ENCODE data around the gene QRICH1. TPM values are rescaled to one million over a fixed set of nuclear protein-coding genes. Genes with fewer than 3 reads are reported as not detected.

The QRICH1 gene
- total and polyA plus RNA-seq, 12 donors, result 46.2 to 101 (median 78.9) TPM

GRCh38 chr3:48993834-48994233 is 100.0 kb downstream of the QRICH1 start:
- Histone ChIP-seq H3K27me3 (no peaks in the 10 kb centered on the region), H3K4me1 (replicated peaks in 1 of 2) (peaks cover 14 to 21% of the 10 kb centered on the region in 2 donors), H3K27ac (no peak overlapping the region), H3K4me3 (no peak overlapping the region), H3K36me3 (replicated peaks in 1 of 2) (peaks cover 0 to 11% of the 10 kb centered on the region in 2 donors), H3K9me3 (replicated peaks in 1 of 3) (no peaks in the 10 kb centered on the region)
- intact Hi-C loops (cut with DNase I), result no loop called here
- TF ChIP-seq CTCF (IDR thresholded peaks at IDR 0.05) (no peak), POLR2A (IDR thresholded peaks at IDR 0.05) (no peak)
- no peak for DNase-seq

GRCh38 chr3:48991851-48992545 is 101.9 kb downstream of the QRICH1 start:
- 70 to 77% (median 71%) methylated on average over 5 of the region's 5 CpGs for WGBS, 4 donors
- TF ChIP-seq POLR2A (IDR thresholded peaks at IDR 0.05) (no peak), CTCF (IDR thresholded peaks at IDR 0.05) (no peak)
- no peak for DNase-seq
- intact Hi-C loops (cut with DNase I), result no loop called here
- peak overlapping the region in 1 of 5 donors; percentile 95 for H3K27ac ChIP-seq
- peaks cover 15 to 25% of the 10 kb centered on the region in 2 donors for H3K4me1 ChIP-seq (replicated peaks in 1 of 2)
- no peaks in the 10 kb centered on the region for H3K9me3 ChIP-seq (replicated peaks in 1 of 3)
- no peaks in the 10 kb centered on the region for H3K27me3 ChIP-seq
- H3K4me3 ChIP-seq, result peak overlapping the region in 1 of 4 donors; percentile 91
- H3K36me3 ChIP-seq (replicated peaks in 1 of 2), result peaks cover 0 to 10% of the 10 kb centered on the region in 2 donors

- Histone ChIP-seq H3K27ac (peak overlapping the region; percentile 65 to 99 (median 89)), H3K36me3 (replicated peaks in 1 of 2) (no peaks in the 10 kb centered on the region), H3K9me3 (replicated peaks in 1 of 3) (no peaks in the 10 kb centered on the region), H3K27me3 (no peaks in the 10 kb centered on the region), H3K4me1 (replicated peaks in 1 of 2) (peaks cover 15 to 25% of the 10 kb centered on the region in 2 donors), H3K4me3 (peak overlapping the region; percentile 35 to 91 (median 75))
- intact Hi-C loops (cut with DNase I), result no loop called here
- TF ChIP-seq CTCF (IDR thresholded peaks at IDR 0.05) (no peak), POLR2A (IDR thresholded peaks at IDR 0.05) (no peak)
- peak in 3 of 7 donors; percentile 40 to 46 (median 40) for DNase-seq
- WGBS, 4 donors, result 4 to 14% (median 6%) methylated on average over 5 to 40 of the region's 40 CpGs
These were observed 103.0 kb downstream of the QRICH1 start for GRCh38 chr3:48990636-48991469.
